WTC11 (cell line): ENCODE data around the gene FAM20C. TPM values are rescaled to one million over a fixed set of nuclear protein-coding genes. Genes with fewer than 3 reads are reported as not detected.

Source experiments
- ATAC-seq: fragments of 200-7000 bp; cut with Tn5 transposase; 2 replicates; pipeline ENCODE4 v1.10.0; 2021; ENCODE audit warnings: mild to moderate bottlenecking, moderate library complexity
- CTCF ChIA-PET: fragments of 300-600 bp; sonication (Branson Sonifier 250); formaldehyde crosslinking; loops from one replicate; lab custom pipeline; 2021; ENCODE audit warnings: antibody characterized with exemption; lab: Charles Lee
- POLR2A ChIA-PET: fragments of 350-600 bp; sonication (Branson Sonifier 250); formaldehyde crosslinking; loops from one replicate; lab custom pipeline; 2021; ENCODE audit warnings: antibody characterized with exemption; lab: Charles Lee
- DNase-seq: peaks from one replicate; pipeline ENCODE4 v3.0.0; 2021; ENCODE audit warnings: low spot score
- H3K27ac Mint-ChIP-seq: 2 replicates; pipeline ENCODE4 v1.8.0; 2021; ENCODE audit warnings: mixed read lengths
- H3K27me3 Mint-ChIP-seq: 2 replicates; pipeline ENCODE4 v1.8.0; 2021; ENCODE audit warnings: low read depth, mild to moderate bottlenecking, moderate library complexity, mixed read lengths
- H3K36me3 Mint-ChIP-seq: 2 replicates; pipeline ENCODE4 v1.8.0; 2021; ENCODE audit warnings: mixed read lengths
- H3K4me1 Mint-ChIP-seq: 2 replicates; pipeline ENCODE4 v1.8.0; 2022; ENCODE audit warnings: mixed read lengths
- H3K4me3 Mint-ChIP-seq: 2 replicates; pipeline ENCODE4 v1.8.0; 2021; ENCODE audit warnings: mild to moderate bottlenecking, moderate library complexity, mixed read lengths
- H3K9me3 Mint-ChIP-seq: 2 replicates; pipeline ENCODE4 v1.8.0; 2021; ENCODE audit warnings: mixed read lengths
- ARID4B ChIP-seq: sonication (generic); formaldehyde crosslinking; IDR thresholded peaks from 2 replicates; pipeline ENCODE4 v1.8.0; 2023; ENCODE audit warnings: missing genetic modification reagents, mild to moderate bottlenecking, borderline replicate concordance
- ATF3 ChIP-seq: sonication (generic); formaldehyde crosslinking; conservative IDR thresholded peaks from 2 replicates; pipeline ENCODE4 v1.8.1; 2022; ENCODE audit warnings: mild to moderate bottlenecking, missing genetic modification reagents
- CBFB ChIP-seq: sonication (generic); formaldehyde crosslinking; IDR thresholded peaks from 2 replicates; pipeline ENCODE4 v1.8.1; 2022; ENCODE audit warnings: mild to moderate bottlenecking, low read depth, missing genetic modification reagents
- CREM ChIP-seq: sonication (generic); formaldehyde crosslinking; IDR thresholded peaks from 2 replicates; pipeline ENCODE4 v1.8.1; 2022; ENCODE audit warnings: mild to moderate bottlenecking, missing genetic modification reagents, moderate library complexity
- ELF4 ChIP-seq: sonication (generic); formaldehyde crosslinking; IDR thresholded peaks from 2 replicates; pipeline ENCODE4 v1.8.1; 2022; ENCODE audit warnings: low read depth, mild to moderate bottlenecking, moderate library complexity, missing genetic modification reagents
- GRHL2 ChIP-seq: fragments of 250-450 bp; sonication (Bioruptor Pico); IDR thresholded peaks from 2 replicates; pipeline ENCODE4 v1.8.0; 2022; ENCODE audit warnings: mild to moderate bottlenecking, moderate library complexity; ENCODE audit not compliant: insufficient replicate concordance, severe bottlenecking
- HMGA2 ChIP-seq: fragments of 250-450 bp; sonication (Bioruptor Pico); IDR thresholded peaks from 2 replicates; pipeline ENCODE4 v1.4.0; 2021; ENCODE audit warnings: mild to moderate bottlenecking, moderate library complexity
- KAT7 ChIP-seq: sonication (generic); formaldehyde crosslinking; IDR thresholded peaks from 2 replicates; pipeline ENCODE4 v1.8.1; 2023; ENCODE audit warnings: missing genetic modification reagents, mild to moderate bottlenecking, borderline replicate concordance
- MXD4 ChIP-seq: fragments of 250-450 bp; sonication (Bioruptor Pico); IDR thresholded peaks from 2 replicates; pipeline ENCODE4 v1.8.0; 2021; ENCODE audit warnings: mild to moderate bottlenecking, moderate library complexity, borderline replicate concordance
- MYBL2 ChIP-seq: sonication (generic); formaldehyde crosslinking; IDR thresholded peaks from 2 replicates; pipeline ENCODE4 v1.8.1; 2023; ENCODE audit warnings: mild to moderate bottlenecking, moderate library complexity, missing genetic modification reagents
- NFATC4 ChIP-seq: fragments of 250-450 bp; sonication (Bioruptor Pico); IDR thresholded peaks from 2 replicates; pipeline ENCODE4 v1.9.0; 2021; ENCODE audit warnings: mild to moderate bottlenecking
- NFE2L1 ChIP-seq: sonication (generic); formaldehyde crosslinking; IDR thresholded peaks from 2 replicates; pipeline ENCODE4 v1.8.1; 2023; ENCODE audit warnings: missing genetic modification reagents
- RORB ChIP-seq: fragments of 250-450 bp; sonication (Bioruptor Pico); IDR thresholded peaks from 2 replicates; pipeline ENCODE4 v1.9.0; 2021; ENCODE audit warnings: mild to moderate bottlenecking
- ZNF138 ChIP-seq: sonication (generic); formaldehyde crosslinking; conservative IDR thresholded peaks from 2 replicates; pipeline ENCODE4 v1.8.1; 2022; ENCODE audit warnings: mild to moderate bottlenecking, moderate library complexity, missing genetic modification reagents
- ZNF219 ChIP-seq: sonication (generic); formaldehyde crosslinking; IDR thresholded peaks from 2 replicates; pipeline ENCODE4 v1.8.0; 2023; ENCODE audit warnings: missing genetic modification reagents, mild to moderate bottlenecking, borderline replicate concordance
- ZNF317 ChIP-seq: sonication (generic); formaldehyde crosslinking; IDR thresholded peaks from 2 replicates; pipeline ENCODE4 v1.8.1; 2023; ENCODE audit warnings: low read depth, mild to moderate bottlenecking, moderate library complexity, missing genetic modification reagents, borderline replicate concordance
- total RNA-seq: library from RNA; stranded (reverse); gene quantifications from 3 replicates; pipeline ENCODE4 v1.2.3, GENCODE V29; 2021
- TF ChIP-seq, protein P1 (sequence below): sonication (generic); formaldehyde crosslinking; IDR thresholded peaks from 2 replicates; pipeline ENCODE4 v1.8.1; 2022; ENCODE audit warnings: mild to moderate bottlenecking, moderate library complexity, missing genetic modification reagents
- TF ChIP-seq, protein P2 (sequence below): sonication (generic); formaldehyde crosslinking; IDR thresholded peaks from 2 replicates; pipeline ENCODE4 v1.8.0; 2022; ENCODE audit warnings: mild to moderate bottlenecking, missing genetic modification reagents
- TF ChIP-seq, protein P3 (sequence below): sonication (generic); formaldehyde crosslinking; IDR thresholded peaks from 2 replicates; pipeline ENCODE4 v1.8.1; 2023; ENCODE audit warnings: mild to moderate bottlenecking, missing genetic modification reagents, moderate library complexity
- TF ChIP-seq, protein P4 (sequence below): fragments of 200-600 bp; IDR thresholded peaks from 2 replicates; pipeline ENCODE4 v1.8.0; 2022; ENCODE audit warnings: antibody characterized with exemption

Gene FAM20C
- total RNA-seq, 1 experiment from 2014 or later, result 64.9 TPM

DNA sequence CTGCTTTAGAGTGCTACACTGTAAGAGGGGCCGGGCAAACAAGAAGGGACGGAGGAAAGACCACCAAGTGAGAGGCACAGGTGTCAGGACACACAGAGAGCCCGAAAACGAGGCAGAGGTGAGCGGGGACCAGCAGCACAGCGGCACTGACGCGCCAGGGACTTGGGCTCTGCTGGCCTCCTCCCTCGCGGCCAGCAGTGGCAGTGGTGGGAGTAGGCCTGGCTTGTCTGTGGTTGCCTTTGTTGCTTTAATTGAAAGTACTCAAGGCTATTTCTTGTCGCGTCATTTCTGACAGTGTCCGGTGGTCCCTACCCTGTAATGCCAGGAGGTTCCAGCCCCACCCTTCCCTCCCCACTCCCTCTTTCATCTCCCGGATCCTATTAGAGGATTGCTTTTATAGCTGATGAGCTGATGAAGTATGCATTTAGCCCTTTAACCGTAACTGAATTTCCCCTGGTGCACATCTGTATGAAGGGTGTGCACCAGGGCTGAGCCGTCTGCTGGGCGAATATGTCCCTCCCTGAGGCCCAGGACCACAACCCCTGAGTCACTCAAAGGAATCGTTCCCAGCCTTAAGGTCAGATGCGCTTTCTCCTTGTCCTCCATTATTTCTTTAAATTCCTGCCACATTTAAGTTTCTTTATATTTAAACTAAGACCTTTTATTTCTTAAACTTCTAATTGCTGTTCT is 39.5 kb upstream of the FAM20C start:
- peaks cover 29% of the 10 kb centered on the region for H3K4me1 Mint-ChIP-seq
- CTCF ChIA-PET, result interaction anchor here (0.7 kb wide), 1 partner anchor 56 kb away, joined by 5 read pairs; no protein-coding TSS in a partner anchor
- no peak for DNase-seq
- TF ChIP-seq, protein P1, sequence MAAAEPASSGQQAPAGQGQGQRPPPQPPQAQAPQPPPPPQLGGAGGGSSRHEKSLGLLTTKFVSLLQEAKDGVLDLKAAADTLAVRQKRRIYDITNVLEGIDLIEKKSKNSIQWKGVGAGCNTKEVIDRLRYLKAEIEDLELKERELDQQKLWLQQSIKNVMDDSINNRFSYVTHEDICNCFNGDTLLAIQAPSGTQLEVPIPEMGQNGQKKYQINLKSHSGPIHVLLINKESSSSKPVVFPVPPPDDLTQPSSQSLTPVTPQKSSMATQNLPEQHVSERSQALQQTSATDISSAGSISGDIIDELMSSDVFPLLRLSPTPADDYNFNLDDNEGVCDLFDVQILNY (CRISPR knock-in tag), result no peak
- TF ChIP-seq NFATC4 (no peak), CREM (CRISPR knock-in tag) (no peak)
- TF ChIP-seq, all 79 proteins: peak for 0
- Mint-ChIP-seq H3K4me3 (no peak overlapping the region), H3K27ac (no peak overlapping the region), H3K27me3 (no peaks in the 10 kb centered on the region), H3K36me3 (peaks cover 3% of the 10 kb centered on the region), H3K9me3 (no peaks in the 10 kb centered on the region)
- POLR2A ChIA-PET, result interaction anchor here (0.7 kb wide), 1 partner anchor 444 kb away, joined by 3 read pairs; no protein-coding TSS in a partner anchor
- no peak for ATAC-seq

GRCh38 chr7:153604-154003 is 38.8 kb upstream of the FAM20C start:
- H3K4me3 Mint-ChIP-seq, result no peak overlapping the region
- no peak overlapping the region for H3K27ac Mint-ChIP-seq
- POLR2A ChIA-PET, result no interaction called here
- ATAC-seq (no peak), DNase-seq (no peak)
- CTCF ChIA-PET, result no interaction called here
- no peak for TF ChIP-seq NFATC4
- TF ChIP-seq KAT7, result no peak
- TF ChIP-seq ZNF317 (CRISPR knock-in tag), result no peak
- no peak for TF ChIP-seq ARID4B (CRISPR knock-in tag)
- TF ChIP-seq ATF3 (CRISPR knock-in tag), result no peak
- no peak for TF ChIP-seq ZNF138 (CRISPR knock-in tag)
- TF ChIP-seq NFE2L1 (CRISPR knock-in tag), result no peak
- TF ChIP-seq RORB (CRISPR knock-in tag), result no peak
- TF ChIP-seq, protein P2, sequence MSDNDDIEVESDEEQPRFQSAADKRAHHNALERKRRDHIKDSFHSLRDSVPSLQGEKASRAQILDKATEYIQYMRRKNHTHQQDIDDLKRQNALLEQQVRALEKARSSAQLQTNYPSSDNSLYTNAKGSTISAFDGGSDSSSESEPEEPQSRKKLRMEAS (CRISPR knock-in tag), result no peak
- TF ChIP-seq CREM (CRISPR knock-in tag), result no peak
- no peak for TF ChIP-seq ZNF219 (CRISPR knock-in tag)
- peaks cover 26% of the 10 kb centered on the region for H3K4me1 Mint-ChIP-seq
- no peaks in the 10 kb centered on the region for H3K27me3 Mint-ChIP-seq
- H3K36me3 Mint-ChIP-seq, result no peaks in the 10 kb centered on the region
- H3K9me3 Mint-ChIP-seq, result no peaks in the 10 kb centered on the region

- POLR2A ChIA-PET, result no interaction called here
- H3K36me3 Mint-ChIP-seq, result no peaks in the 10 kb centered on the region
- no peak overlapping the region; the same call in 1 of the 2 replicates for H3K27ac Mint-ChIP-seq
- no peak overlapping the region for H3K4me3 Mint-ChIP-seq
- peaks cover 23% of the 10 kb centered on the region for H3K4me1 Mint-ChIP-seq
- ATAC-seq, result no peak
- DNase-seq, result no peak
- no peaks in the 10 kb centered on the region for H3K9me3 Mint-ChIP-seq
- CTCF ChIA-PET, result no interaction called here
- H3K27me3 Mint-ChIP-seq, result no peaks in the 10 kb centered on the region
- TF ChIP-seq, protein P3, sequence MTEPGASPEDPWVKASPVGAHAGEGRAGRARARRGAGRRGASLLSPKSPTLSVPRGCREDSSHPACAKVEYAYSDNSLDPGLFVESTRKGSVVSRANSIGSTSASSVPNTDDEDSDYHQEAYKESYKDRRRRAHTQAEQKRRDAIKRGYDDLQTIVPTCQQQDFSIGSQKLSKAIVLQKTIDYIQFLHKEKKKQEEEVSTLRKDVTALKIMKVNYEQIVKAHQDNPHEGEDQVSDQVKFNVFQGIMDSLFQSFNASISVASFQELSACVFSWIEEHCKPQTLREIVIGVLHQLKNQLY (CRISPR knock-in tag), result no peak
- no peak for TF ChIP-seq ATF3 (CRISPR knock-in tag)
- TF ChIP-seq, protein P4, sequence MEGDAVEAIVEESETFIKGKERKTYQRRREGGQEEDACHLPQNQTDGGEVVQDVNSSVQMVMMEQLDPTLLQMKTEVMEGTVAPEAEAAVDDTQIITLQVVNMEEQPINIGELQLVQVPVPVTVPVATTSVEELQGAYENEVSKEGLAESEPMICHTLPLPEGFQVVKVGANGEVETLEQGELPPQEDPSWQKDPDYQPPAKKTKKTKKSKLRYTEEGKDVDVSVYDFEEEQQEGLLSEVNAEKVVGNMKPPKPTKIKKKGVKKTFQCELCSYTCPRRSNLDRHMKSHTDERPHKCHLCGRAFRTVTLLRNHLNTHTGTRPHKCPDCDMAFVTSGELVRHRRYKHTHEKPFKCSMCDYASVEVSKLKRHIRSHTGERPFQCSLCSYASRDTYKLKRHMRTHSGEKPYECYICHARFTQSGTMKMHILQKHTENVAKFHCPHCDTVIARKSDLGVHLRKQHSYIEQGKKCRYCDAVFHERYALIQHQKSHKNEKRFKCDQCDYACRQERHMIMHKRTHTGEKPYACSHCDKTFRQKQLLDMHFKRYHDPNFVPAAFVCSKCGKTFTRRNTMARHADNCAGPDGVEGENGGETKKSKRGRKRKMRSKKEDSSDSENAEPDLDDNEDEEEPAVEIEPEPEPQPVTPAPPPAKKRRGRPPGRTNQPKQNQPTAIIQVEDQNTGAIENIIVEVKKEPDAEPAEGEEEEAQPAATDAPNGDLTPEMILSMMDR, result no peak
- no peak for TF ChIP-seq ELF4 (CRISPR knock-in tag)
- TF ChIP-seq MYBL2 (CRISPR knock-in tag), result no peak
- no peak for TF ChIP-seq MXD4 (CRISPR knock-in tag)
- TF ChIP-seq GRHL2, result no peak
- TF ChIP-seq CBFB (CRISPR knock-in tag), result no peak
- TF ChIP-seq HMGA2 (CRISPR knock-in tag), result no peak
- TF ChIP-seq, protein P1 (CRISPR knock-in tag), result no peak
Measured at GRCh38 chr7:154096-154799, 38.1 kb upstream of the FAM20C start.
